GM12878 (cell line): Measurements from ENCODE around the gene ZNF132. TPM values are rescaled to one million over a fixed set of nuclear protein-coding genes. Genes with fewer than 3 reads are reported as not detected.

Source experiments
- CBFB ChIP-seq: IDR thresholded peaks from 2 replicates; pipeline ENCODE4 v1.6.1; 2016; ENCODE audit warnings: antibody characterized with exemption, low read depth
- CHD2 ChIP-seq: IDR thresholded peaks from 2 replicates; pipeline ENCODE4 v1.6.1; 2011; ENCODE audit warnings: low read depth, low read length, improper control_type of control experiment, borderline replicate concordance
- EZH2 ChIP-seq: IDR thresholded peaks from 2 replicates; pipeline ENCODE4 v1.6.1; 2012; ENCODE audit warnings: low read depth, mild to moderate bottlenecking, control low read depth, inconsistent platforms, low read length, borderline replicate concordance; ENCODE audit not compliant: control insufficient read depth
- FOXK2 ChIP-seq: fragments of 450-650 bp; IDR thresholded peaks from 2 replicates; pipeline ENCODE4 v1.6.1; 2017; ENCODE audit warnings: mild to moderate bottlenecking, moderate library complexity
- GABPA ChIP-seq: IDR thresholded peaks from 2 replicates; pipeline ENCODE4 v1.6.1; 2014; ENCODE audit warnings: antibody characterized with exemption, low read depth, mild to moderate bottlenecking, inconsistent platforms
- IKZF2 ChIP-seq, 2 experiments: fragments of 450-650 bp; IDR thresholded peaks; 2 replicates each; pipeline ENCODE4 v1.6.1; 2017; ENCODE audit warnings: mild to moderate bottlenecking in 2 of 2, moderate library complexity in 2 of 2
- NBN ChIP-seq: fragments of 450-650 bp; IDR thresholded peaks from 2 replicates; pipeline ENCODE4 v1.6.1; 2016
- NFIC ChIP-seq: IDR thresholded peaks from 2 replicates; pipeline ENCODE4 v1.6.1; 2012; ENCODE audit warnings: low read depth, mild to moderate bottlenecking, inconsistent platforms, low read length, moderate library complexity
- NR2C1 ChIP-seq: fragments of 450-650 bp; IDR thresholded peaks from 2 replicates; pipeline ENCODE4 v1.6.1; 2017; ENCODE audit warnings: antibody characterized with exemption, mild to moderate bottlenecking, moderate library complexity
- PAX5 ChIP-seq: IDR thresholded peaks from 2 replicates; pipeline ENCODE4 v1.6.1; 2011; ENCODE audit warnings: low read depth, low read length, borderline replicate concordance
- SREBF2 ChIP-seq: IDR thresholded peaks from 2 replicates; pipeline ENCODE4 v1.6.1; 2012; ENCODE audit warnings: mild to moderate bottlenecking, low read length
- TAF1 ChIP-seq: IDR thresholded peaks from 2 replicates; pipeline ENCODE4 v1.6.1; 2011; ENCODE audit warnings: mild to moderate bottlenecking, low read depth, low read length, borderline replicate concordance
- TBL1XR1 ChIP-seq: IDR thresholded peaks from 2 replicates; pipeline ENCODE4 v1.6.1; 2012; ENCODE audit warnings: low read depth, low read length, improper control_type of control experiment
- TCF3 ChIP-seq: IDR thresholded peaks from 2 replicates; pipeline ENCODE4 v1.6.1; 2012; ENCODE audit warnings: low read depth, mild to moderate bottlenecking, low read length, borderline replicate concordance; ENCODE audit not compliant: insufficient read depth
- polyA plus RNA-seq, 11 experiments: library from polyadenylated mRNA; depleted of rRNA in 4 of 11; unstranded in 6 of 11; stranded (reverse) in 5 of 11; fragments of >200 nt; fragmentation: Nextera tagmentation in 4 of 11; fragmentation: Illumina TruSeq in 1 of 11; extraction: Ambion mirVana in 4 of 11; extraction: Trizol in 1 of 11; gene quantifications; 1 replicate in 1 of 11; 2 replicates in 10 of 11; pipeline versions ENCODE4 v1.2.1 to v1.2.3, GENCODE V29; 2011 to 2016; ENCODE audit warnings: inconsistent platforms in 2 of 11, missing spikeins in 2 of 11, low read depth in 1 of 11
- total RNA-seq, 4 experiments: library from RNA; depleted of rRNA in 3 of 4; stranded (reverse); fragments of >200 nt in 3 of 4; fragmentation: Illumina TruSeq in 1 of 4; extraction: Trizol in 1 of 4; gene quantifications; 2 replicates each; pipeline versions ENCODE4 v1.2.1 to v1.2.3, GENCODE V29; 2013 to 2021
- TF ChIP-seq, protein P1 (sequence below): IDR thresholded peaks from 2 replicates; pipeline ENCODE4 v1.6.1; 2012; ENCODE audit warnings: low read length, inconsistent platforms
- TF ChIP-seq, protein P2 (sequence below): fragments of 450-650 bp; IDR thresholded peaks from 2 replicates; pipeline ENCODE4 v1.6.1; 2017; ENCODE audit warnings: mild to moderate bottlenecking, moderate library complexity
- TF ChIP-seq, protein P3 (sequence below): fragments of 450-650 bp; formaldehyde crosslinking; IDR thresholded peaks from 2 replicates; pipeline ENCODE4 v1.4.0; 2022; ENCODE audit warnings: mild to moderate bottlenecking, moderate library complexity
- TF ChIP-seq, protein P4 (sequence below): fragments of 450-650 bp; IDR thresholded peaks from 2 replicates; pipeline ENCODE4 v1.6.1; 2017; ENCODE audit warnings: antibody characterized with exemption, mild to moderate bottlenecking, moderate library complexity

The ZNF132 gene
- total and polyA plus RNA-seq, 10 of the 15 experiments (the other 5 are each of a cell fraction or from before 2014, with no cell fraction given) = 0.56 to 4.0 (median 2.3) TPM

DNA sequence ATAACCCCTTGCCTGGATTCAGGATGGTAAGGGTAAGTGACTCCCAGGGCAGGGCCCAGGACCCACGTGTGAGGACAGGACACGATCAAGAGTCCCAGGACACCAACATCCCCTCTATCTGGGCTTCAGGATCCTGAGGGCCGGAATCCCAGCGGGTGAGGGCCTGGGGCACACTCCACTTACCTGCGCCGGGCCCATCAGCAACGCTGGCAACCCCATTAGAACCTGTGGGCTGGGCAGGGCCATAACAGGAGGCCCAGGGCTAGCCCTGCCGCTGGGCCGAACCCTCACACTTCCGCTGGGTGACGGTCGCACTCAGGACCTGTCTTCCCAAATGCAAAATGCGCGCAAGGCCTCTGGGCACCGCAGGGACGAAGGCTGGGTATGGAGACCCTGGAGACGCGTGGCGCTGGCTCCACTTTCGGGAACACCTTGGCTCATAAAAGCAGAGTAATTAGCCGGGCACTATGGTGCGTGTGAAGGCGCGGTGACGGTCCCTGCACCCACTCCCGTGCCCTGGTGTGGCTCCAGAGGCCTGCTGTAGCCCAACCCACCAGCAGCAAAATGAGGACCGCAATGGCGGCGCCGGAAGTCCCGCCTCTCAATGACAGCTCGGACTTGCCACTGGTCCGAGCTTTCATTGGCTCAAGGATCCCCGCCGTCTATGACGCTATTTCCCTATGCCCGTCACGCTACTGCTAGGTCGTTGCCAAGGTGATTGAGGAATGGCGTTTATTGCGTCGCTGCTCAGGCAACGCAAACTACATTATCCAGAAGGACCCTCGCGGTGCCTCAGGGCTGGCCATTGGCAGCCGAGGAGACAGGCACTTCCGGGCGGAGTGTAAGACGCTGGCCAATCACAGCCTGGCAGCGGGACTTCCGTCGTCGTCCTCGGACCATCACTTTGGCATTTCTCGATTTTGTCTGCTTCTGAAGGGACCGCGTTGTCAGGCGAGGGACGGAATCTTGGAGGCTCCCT is at the start of gene ZNF132 (continued):
- TF ChIP-seq, protein P1, sequence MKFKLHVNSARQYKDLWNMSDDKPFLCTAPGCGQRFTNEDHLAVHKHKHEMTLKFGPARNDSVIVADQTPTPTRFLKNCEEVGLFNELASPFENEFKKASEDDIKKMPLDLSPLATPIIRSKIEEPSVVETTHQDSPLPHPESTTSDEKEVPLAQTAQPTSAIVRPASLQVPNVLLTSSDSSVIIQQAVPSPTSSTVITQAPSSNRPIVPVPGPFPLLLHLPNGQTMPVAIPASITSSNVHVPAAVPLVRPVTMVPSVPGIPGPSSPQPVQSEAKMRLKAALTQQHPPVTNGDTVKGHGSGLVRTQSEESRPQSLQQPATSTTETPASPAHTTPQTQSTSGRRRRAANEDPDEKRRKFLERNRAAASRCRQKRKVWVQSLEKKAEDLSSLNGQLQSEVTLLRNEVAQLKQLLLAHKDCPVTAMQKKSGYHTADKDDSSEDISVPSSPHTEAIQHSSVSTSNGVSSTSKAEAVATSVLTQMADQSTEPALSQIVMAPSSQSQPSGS = no peak
- TF ChIP-seq, protein P2, sequence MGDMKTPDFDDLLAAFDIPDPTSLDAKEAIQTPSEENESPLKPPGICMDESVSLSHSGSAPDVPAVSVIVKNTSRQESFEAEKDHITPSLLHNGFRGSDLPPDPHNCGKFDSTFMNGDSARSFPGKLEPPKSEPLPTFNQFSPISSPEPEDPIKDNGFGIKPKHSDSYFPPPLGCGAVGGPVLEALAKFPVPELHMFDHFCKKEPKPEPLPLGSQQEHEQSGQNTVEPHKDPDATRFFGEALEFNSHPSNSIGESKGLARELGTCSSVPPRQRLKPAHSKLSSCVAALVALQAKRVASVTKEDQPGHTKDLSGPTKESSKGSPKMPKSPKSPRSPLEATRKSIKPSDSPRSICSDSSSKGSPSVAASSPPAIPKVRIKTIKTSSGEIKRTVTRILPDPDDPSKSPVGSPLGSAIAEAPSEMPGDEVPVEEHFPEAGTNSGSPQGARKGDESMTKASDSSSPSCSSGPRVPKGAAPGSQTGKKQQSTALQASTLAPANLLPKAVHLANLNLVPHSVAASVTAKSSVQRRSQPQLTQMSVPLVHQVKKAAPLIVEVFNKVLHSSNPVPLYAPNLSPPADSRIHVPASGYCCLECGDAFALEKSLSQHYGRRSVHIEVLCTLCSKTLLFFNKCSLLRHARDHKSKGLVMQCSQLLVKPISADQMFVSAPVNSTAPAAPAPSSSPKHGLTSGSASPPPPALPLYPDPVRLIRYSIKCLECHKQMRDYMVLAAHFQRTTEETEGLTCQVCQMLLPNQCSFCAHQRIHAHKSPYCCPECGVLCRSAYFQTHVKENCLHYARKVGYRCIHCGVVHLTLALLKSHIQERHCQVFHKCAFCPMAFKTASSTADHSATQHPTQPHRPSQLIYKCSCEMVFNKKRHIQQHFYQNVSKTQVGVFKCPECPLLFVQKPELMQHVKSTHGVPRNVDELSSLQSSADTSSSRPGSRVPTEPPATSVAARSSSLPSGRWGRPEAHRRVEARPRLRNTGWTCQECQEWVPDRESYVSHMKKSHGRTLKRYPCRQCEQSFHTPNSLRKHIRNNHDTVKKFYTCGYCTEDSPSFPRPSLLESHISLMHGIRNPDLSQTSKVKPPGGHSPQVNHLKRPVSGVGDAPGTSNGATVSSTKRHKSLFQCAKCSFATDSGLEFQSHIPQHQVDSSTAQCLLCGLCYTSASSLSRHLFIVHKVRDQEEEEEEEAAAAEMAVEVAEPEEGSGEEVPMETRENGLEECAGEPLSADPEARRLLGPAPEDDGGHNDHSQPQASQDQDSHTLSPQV = no peak
- no peak for TF ChIP-seq CBFB
- TF ChIP-seq, protein P3, sequence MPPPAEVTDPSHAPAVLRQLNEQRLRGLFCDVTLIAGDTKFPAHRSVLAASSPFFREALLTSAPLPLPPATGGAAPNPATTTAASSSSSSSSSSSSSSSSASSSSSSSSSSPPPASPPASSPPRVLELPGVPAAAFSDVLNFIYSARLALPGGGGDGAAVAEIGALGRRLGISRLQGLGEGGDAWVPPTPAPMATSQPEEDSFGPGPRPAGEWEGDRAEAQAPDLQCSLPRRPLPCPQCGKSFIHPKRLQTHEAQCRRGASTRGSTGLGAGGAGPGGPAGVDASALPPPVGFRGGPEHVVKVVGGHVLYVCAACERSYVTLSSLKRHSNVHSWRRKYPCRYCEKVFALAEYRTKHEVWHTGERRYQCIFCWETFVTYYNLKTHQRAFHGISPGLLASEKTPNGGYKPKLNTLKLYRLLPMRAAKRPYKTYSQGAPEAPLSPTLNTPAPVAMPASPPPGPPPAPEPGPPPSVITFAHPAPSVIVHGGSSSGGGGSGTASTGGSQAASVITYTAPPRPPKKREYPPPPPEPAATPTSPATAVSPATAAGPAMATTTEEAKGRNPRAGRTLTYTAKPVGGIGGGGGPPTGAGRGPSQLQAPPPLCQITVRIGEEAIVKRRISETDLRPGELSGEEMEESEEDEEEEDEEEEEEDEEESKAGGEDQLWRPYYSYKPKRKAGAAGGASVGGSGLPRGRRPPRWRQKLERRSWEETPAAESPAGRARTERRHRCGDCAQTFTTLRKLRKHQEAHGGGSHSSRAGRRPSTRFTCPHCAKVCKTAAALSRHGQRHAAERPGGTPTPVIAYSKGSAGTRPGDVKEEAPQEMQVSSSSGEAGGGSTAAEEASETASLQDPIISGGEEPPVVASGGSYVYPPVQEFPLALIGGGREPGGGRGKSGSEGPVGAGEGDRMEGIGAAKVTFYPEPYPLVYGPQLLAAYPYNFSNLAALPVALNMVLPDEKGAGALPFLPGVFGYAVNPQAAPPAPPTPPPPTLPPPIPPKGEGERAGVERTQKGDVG (CRISPR knock-in tag) = no peak
- TF ChIP-seq EZH2 = no peak
- no peak; the same call in 1 of the 2 replicates for TF ChIP-seq NR2C1
- TF ChIP-seq TAF1 = peak; percentile 51; the same call in 1 of the 2 replicates
- peak; percentile 53; the same call in 1 of the 2 replicates for TF ChIP-seq CHD2
- no peak for TF ChIP-seq PAX5
- no peak for TF ChIP-seq SREBF2
- TF ChIP-seq IKZF2 (IDR thresholded peaks at IDR 0.05) = no peak
- TF ChIP-seq, protein P4, sequence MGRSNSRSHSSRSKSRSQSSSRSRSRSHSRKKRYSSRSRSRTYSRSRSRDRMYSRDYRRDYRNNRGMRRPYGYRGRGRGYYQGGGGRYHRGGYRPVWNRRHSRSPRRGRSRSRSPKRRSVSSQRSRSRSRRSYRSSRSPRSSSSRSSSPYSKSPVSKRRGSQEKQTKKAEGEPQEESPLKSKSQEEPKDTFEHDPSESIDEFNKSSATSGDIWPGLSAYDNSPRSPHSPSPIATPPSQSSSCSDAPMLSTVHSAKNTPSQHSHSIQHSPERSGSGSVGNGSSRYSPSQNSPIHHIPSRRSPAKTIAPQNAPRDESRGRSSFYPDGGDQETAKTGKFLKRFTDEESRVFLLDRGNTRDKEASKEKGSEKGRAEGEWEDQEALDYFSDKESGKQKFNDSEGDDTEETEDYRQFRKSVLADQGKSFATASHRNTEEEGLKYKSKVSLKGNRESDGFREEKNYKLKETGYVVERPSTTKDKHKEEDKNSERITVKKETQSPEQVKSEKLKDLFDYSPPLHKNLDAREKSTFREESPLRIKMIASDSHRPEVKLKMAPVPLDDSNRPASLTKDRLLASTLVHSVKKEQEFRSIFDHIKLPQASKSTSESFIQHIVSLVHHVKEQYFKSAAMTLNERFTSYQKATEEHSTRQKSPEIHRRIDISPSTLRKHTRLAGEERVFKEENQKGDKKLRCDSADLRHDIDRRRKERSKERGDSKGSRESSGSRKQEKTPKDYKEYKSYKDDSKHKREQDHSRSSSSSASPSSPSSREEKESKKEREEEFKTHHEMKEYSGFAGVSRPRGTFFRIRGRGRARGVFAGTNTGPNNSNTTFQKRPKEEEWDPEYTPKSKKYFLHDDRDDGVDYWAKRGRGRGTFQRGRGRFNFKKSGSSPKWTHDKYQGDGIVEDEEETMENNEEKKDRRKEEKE = no peak
- TF ChIP-seq FOXK2 = no peak
- TF ChIP-seq TCF3 = no peak
- TF ChIP-seq NFIC = no peak
- TF ChIP-seq GABPA = peak; percentile 91
- TF ChIP-seq TBL1XR1 = no peak
- 0 out of 2 replicates have a peak, but pooled peaks have one; percentile 60 for TF ChIP-seq NBN
